RKO (cell line): Measurements from ENCODE around the gene FLVCR1.

Experiments used
- DNase-seq: peaks from one replicate; pipeline ENCODE4 v3.0.0-alpha.2; 2016; ENCODE audit warnings: low spot score

The FLVCR1 gene

GRCh38 chr1:212915245-212916091, 57.4 kb downstream of the FLVCR1 start:
- no peak for DNase-seq

DNA sequence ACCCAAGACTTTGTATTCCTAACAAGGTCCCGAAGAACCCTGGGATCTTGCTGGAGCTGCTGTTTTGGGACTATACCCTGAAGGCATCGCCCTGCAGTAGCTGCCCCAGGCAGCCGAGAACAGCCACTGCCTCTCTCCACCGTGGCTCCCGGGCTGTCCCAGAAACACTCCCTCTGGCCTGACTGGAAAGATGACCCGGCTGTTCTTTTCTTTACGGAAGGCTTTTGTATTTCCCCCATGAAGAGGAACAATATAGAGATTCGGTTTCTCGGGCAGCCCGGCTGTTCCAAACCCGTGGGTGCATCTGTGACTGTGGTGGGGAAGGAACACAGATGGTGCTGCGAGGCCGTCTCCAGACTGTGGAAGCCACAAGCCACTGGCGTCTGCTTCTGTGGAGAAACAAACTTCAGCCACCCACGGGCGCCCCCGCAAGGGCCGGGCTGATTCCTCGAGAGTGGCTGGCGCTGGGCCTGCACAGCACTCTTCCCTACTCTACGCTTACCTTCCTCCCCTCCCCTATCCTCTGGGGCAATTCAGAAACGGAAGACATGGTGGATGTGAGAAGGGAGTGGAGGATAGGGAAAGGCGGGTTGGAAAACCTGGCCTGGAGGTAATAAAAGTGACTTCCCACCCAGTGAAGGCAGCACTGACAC, 58.5 kb downstream of the FLVCR1 start:
- DNase-seq: no peak

DNA sequence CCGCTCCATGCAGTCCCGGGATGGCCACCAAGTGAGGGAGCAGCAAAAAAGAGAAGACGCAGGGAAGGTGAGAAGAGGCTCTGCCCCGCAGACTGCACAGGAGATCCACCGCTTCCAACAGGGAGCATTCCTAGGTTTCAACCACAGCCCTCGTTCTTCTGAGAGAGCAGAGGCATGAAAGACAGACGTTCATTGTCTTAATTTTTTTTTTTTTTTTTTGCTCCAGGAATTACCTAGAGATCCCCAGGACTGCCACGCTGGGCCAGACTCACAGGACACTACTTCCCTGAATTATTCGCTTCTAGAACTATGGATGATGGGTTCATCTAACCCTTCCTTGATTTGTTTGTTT, 59.0 kb downstream of the FLVCR1 start:
- no peak for DNase-seq

DNA sequence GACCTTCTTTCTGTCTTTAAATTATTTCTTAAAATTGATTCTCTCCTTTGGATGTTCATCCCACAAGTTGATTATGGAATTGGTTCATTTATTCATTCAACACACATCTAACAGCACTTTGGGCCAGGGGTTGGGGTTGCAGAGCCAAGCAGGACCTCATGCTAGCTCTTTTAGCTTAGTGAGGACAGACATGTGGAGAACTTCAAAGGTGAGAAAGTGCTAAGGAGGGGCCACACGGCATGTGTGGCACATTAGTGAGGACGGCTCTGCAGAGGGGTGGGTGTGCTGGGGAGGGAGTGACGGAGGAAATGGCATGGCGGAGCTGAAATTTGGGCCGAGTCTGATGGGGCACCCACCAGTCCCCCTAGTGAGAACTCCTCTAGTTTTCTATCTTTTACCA, 59.8 kb downstream of the FLVCR1 start:
- no peak for DNase-seq

GRCh38 chr1:212918824-212919223, 60.7 kb downstream of the FLVCR1 start:
- no peak for DNase-seq

DNA sequence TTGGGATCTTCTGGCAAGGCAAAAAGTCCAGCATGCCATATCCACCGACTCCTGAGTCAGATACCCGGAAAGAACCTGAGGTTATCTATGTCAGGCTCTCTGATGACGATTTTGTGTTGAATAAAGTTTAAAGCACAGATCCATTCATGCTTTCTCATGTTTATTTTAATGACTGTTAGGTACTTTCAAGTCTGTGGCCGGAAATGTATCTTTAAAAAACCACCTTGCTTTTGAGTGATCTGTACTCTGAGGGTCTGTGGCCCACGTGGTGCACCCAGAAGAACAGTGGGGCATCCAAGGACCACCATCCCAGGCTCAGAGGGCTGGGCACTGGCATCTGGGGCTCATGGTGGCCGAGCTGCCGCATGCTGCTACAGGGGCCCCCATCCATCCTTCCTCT, 62.2 kb downstream of the FLVCR1 start:
- no peak for DNase-seq

DNA sequence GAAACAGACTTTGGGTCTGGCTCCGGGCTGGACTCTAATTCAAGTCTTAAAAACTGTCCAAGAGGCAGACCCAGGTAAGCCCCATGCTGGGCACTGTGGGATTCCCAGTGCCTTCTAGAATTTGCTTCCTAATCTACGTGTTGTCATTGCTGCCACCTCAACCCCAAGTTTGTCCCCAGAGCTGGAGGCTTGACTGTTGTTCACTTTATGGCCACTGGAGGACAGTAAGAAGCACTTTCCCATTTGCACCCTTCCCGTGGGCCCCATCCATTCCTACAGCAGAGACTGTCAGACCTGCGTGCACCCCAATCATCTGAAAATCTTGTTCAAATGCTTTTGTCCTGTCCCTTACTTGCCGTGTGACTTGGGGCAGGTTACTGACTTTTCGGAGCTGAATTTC, 62.8 kb downstream of the FLVCR1 start:
- DNase-seq: no peak

- DNase-seq: no peak
Measured at GRCh38 chr1:212922016-212922415, 63.9 kb downstream of the FLVCR1 start.

DNA sequence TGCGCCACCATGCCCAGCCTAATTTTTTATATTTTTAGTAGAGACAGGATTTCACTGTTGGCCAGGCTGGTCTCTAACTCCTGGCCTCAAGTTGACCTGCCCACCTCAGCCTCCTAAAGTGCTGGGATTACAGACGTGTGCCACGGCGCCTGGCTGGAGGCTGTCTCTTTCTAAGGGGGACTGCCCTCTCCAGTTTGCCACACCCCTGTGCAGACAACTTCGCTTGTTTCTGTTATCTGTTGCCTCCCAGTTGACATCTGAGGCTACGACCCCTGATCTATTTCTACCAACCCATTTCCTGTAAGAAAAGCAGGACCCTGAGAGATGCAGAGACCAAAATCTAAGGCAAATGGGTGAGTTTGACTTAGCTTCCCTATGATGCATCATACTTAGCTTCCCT, 68.3 kb downstream of the FLVCR1 start:
- DNase-seq: no peak

DNA sequence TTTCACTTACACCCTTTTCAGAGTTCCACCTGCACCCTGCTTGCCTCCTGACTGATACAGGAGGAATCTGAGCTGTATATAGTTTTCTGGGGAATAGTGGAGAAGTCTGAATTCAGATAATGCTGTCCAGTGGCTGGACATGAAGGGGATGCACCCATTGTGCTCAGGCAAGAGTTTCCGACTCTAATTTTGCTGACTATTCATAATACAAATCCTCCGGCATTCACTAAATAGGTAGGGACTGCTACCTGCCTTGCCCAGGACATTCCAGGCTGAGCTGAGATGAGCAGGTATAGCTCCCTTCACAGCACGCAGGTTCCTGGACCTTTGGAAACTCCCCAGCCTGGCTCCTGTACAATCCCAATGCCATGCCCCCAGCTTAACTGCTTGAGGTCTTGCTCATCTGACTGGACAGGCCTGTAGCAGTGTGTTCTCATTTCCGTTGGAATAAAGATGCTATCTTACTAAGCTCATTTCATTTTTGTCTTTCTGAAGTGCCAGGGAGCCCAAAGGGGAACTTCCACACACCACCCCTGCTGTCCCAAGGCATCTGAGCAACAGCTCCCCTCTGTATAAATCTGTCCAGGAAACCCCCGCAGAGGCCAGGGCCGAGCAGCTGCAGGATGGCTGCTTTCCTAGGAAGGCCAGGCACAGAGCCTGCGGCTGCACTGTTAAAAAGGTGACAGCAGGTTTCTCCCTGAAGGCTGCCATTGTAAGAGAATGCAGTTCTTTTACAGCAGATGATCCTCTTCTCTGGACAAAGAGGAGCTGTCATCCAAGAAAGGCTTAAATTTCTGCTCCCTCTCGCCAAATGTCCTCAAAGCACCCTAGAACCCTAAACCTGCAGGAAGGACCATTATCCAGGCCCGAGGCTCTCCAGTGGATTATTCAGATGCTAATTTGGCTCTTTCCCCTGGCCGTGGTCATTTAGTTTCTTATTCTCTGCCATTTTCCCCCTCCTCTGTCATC, 70.5 kb downstream of the FLVCR1 start:
- no peak for DNase-seq

DNA sequence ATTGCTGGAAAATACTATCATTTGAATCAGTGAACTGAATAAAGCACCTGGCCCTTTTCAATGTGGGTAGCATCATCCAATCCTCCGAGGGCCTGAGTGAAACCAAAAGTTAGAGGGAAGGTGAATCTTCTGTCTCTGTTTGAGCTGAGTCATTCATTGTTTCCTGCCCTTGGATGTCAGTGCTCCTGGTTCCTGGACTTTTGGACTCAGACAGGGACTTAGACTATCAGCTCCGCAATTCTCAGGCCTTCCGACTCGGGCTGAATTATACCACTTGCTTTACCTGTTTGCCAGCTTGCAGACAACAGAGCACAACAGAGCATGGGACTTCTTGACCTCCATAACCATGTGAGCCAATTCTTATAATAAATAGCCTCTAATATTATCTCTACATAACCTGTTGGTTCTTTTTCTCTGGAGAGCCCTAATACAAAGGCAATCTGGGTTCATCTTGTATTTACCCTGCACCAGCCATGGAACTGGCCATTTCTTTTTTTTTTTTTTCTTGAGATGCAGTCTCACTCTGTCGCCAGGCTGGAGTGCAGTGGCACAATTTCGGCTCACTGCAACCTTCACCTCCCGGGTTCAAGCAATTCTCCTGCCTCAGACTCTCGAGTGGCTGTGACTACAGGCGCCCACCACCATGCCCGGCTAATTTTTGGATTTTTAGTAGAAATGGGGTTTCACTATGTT, 73.1 kb downstream of the FLVCR1 start:
- no peak for DNase-seq

GRCh38 chr1:212933815-212934471, 75.9 kb downstream of the FLVCR1 start:
- DNase-seq: no peak

DNA sequence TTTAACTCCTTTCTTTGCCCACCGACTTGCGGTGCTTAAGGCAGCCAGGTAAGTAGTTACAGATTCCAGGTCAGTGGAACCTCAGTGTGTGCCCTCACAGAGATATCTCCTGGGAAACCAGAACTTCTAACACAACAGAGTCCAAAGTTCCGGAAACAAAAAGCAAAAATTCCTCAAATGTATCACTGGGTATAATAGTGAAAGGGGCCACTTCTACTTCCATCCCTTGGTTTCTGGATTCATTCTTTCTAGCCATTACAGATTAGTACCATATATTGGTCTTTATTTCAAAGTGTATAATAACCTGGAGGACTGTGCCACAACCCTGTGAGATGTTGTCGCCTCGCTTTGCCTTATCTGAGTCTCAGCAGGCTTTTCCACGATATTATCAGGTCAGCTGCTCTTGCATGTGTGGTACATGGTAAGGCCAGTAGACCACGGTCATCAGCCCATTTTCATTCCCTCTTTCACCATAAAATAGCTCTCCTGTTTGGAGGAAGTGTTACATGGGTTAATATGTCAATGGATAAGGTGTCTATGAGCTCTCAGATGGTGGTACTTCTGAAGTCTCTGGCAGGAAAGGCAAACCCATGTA, 77.4 kb downstream of the FLVCR1 start:
- no peak for DNase-seq

DNA sequence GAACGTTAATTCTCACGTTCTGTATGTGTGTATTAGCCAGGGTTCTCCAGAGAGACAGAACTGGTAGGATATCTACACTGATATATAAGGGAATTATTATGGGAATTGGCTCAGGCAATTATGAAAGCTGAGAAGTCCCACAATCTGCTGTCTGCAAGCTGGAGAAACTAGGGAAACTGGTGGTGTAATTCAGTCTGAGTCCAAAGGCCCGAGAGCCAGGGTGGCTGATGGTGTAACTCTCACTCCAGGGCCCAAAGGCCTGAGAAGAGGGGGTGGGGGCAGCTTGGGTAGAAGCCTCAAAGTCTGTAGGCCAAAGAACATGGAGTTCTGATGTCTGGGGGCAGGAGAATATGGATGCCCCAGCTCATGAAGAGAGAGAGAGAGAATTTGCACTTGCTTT, 79.0 kb downstream of the FLVCR1 start:
- DNase-seq: no peak

- DNase-seq: no peak
Measured at GRCh38 chr1:212938846-212939245, 80.8 kb downstream of the FLVCR1 start.

DNA sequence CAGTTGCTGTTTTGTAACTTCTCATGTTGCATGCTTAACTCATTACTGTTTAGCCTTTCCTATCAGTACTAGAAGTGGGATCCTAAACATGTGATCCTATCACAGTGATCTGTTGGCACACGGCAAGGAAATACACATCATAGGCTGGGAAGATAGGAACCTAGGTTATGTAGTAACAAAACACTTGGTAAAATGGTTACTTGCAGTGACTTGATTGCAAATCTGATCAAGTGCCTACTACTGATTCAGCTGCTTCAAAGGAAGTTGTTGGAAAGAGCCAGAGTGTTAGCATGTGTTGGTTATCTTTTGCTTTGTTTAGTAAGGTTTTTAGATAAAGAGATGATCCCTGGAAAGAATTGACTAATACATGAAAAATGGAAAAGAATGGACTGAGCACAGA, 83.4 kb downstream of the FLVCR1 start:
- no peak for DNase-seq

GRCh38 chr1:212942679-212943392, 84.8 kb downstream of the FLVCR1 start:
- DNase-seq: no peak

DNA sequence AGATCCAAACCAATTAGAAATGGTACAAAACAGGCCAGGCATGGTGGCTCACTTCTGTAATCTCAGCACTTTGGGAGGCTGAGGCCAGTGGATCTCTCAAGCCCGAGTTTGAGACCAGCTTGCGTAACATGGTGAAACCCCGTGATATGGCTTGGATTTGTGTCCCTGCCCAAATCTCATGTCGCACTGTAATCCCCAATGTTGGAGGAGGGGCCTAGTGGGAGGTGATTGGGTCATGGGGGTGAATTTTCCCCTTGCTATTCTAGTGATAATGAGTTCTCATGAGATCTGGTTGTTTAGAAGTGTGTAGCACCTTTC, 85.3 kb downstream of the FLVCR1 start:
- no peak for DNase-seq

- DNase-seq: no peak
Measured at GRCh38 chr1:212944229-212944901, 86.3 kb downstream of the FLVCR1 start.

GRCh38 chr1:212945056-212945455, 87.0 kb downstream of the FLVCR1 start:
- no peak for DNase-seq
